ENCODE data around the gene NCKAP5. TPM values are rescaled to one million over a fixed set of nuclear protein-coding genes. Genes with fewer than 3 reads are reported as not detected.

Gene NCKAP5
- total RNA-seq, 1 experiment from 2014 or later: 3.2 TPM

- POLR2A ChIA-PET (ENCODE audit: unreplicated experiment): no interaction called here
- Histone ChIP-seq H3F3A (ENCODE audit: low read length, unreplicated experiment) (no peaks in the 10 kb centered on the region), H3K4me2 (ENCODE audit: low read length) (no peak overlapping the region), H3K9me2 (replicated peaks; ENCODE audit: low read length) (no peaks in the 10 kb centered on the region), H3K4me3 (ENCODE audit: low read length) (no peak overlapping the region), H3K4me1 (ENCODE audit: insufficient read depth, low read length) (peaks cover 13% of the 10 kb centered on the region), H3K79me2 (ENCODE audit: low read length) (no peaks in the 10 kb centered on the region), H3K27me3 (ENCODE audit: low read length) (no peaks in the 10 kb centered on the region), H2AFZ (ENCODE audit: low read length) (no peak overlapping the region), H4K20me1 (ENCODE audit: low read length) (no peaks in the 10 kb centered on the region), H3K27ac (ENCODE audit: low read length) (no peak overlapping the region), H3K9me3 (ENCODE audit: low read length) (no peaks in the 10 kb centered on the region), H3K36me3 (ENCODE audit: low read depth, low read length) (no peaks in the 10 kb centered on the region), H3K9ac (ENCODE audit: low read length) (no peak overlapping the region)
- ATAC-seq: no peak
- TF ChIP-seq CTCF (conservative IDR thresholded peaks at IDR 0.05; ENCODE audit: low read depth, low read length): no peak
- TF ChIP-seq EZH2phosphoT487 (IDR thresholded peaks at IDR 0.05; ENCODE audit: borderline replicate concordance, low read length): no peak
- no peak for DNase-seq
- intact Hi-C loops (cut with micrococcal nuclease): no loop called here
- CTCF ChIA-PET: no interaction called here
- no TSS peak for BruUV-seq (replicated peaks)
Observed at GRCh38 chr2:133456156-133456555, 112.1 kb downstream of the NCKAP5 start.

GRCh38 chr2:133453032-133453431, 115.2 kb downstream of the NCKAP5 start:
- Histone ChIP-seq H2AFZ (ENCODE audit: low read length) (no peak overlapping the region), H3K36me3 (ENCODE audit: low read depth, low read length) (no peaks in the 10 kb centered on the region), H3K9ac (ENCODE audit: low read length) (no peak overlapping the region), H3K4me1 (ENCODE audit: insufficient read depth, low read length) (peaks cover 7% of the 10 kb centered on the region; the same call in 1 of the 2 replicates), H3K27me3 (ENCODE audit: low read length) (no peaks in the 10 kb centered on the region), H3K4me2 (ENCODE audit: low read length) (no peak overlapping the region), H3K9me3 (ENCODE audit: low read length) (no peaks in the 10 kb centered on the region), H3K4me3 (ENCODE audit: low read length) (no peak overlapping the region), H3F3A (ENCODE audit: low read length, unreplicated experiment) (no peaks in the 10 kb centered on the region), H3K9me2 (replicated peaks; ENCODE audit: low read length) (no peaks in the 10 kb centered on the region), H3K27ac (ENCODE audit: low read length) (no peak overlapping the region), H4K20me1 (ENCODE audit: low read length) (no peaks in the 10 kb centered on the region), H3K79me2 (ENCODE audit: low read length) (no peaks in the 10 kb centered on the region)
- intact Hi-C loops (cut with micrococcal nuclease): no loop called here
- CTCF ChIA-PET: no interaction called here
- TF ChIP-seq EZH2phosphoT487 (IDR thresholded peaks at IDR 0.05; ENCODE audit: borderline replicate concordance, low read length) (no peak), EZH2 (IDR thresholded peaks at IDR 0.05; ENCODE audit: low read length, unreplicated experiment) (no peak), CTCF (conservative IDR thresholded peaks at IDR 0.05; ENCODE audit: low read depth, low read length) (no peak)
- ATAC-seq: no peak
- POLR2A ChIA-PET (ENCODE audit: unreplicated experiment): no interaction called here
- BruUV-seq (replicated peaks): no TSS peak
- no peak for DNase-seq

GRCh38 chr2:133452583-133452982, 115.7 kb downstream of the NCKAP5 start:
- 0 out of 2 replicates have a peak, but pooled peaks cover 3% of the 10 kb centered on the region for H3K4me1 ChIP-seq (ENCODE audit: insufficient read depth, low read length)
- H3K79me2 ChIP-seq (ENCODE audit: low read length): no peaks in the 10 kb centered on the region
- DNase-seq: no peak
- no peak for ATAC-seq
- no peak overlapping the region for H2AFZ ChIP-seq (ENCODE audit: low read length)
- no peaks in the 10 kb centered on the region for H3F3A ChIP-seq (ENCODE audit: low read length, unreplicated experiment)
- H4K20me1 ChIP-seq (ENCODE audit: low read length): no peaks in the 10 kb centered on the region
- ChIA-PET POLR2A (ENCODE audit: unreplicated experiment) (no interaction called here), CTCF (no interaction called here)
- BruUV-seq (replicated peaks): no TSS peak
- H3K27ac ChIP-seq (ENCODE audit: low read length): no peak overlapping the region
- H3K4me2 ChIP-seq (ENCODE audit: low read length): no peak overlapping the region
- H3K4me3 ChIP-seq (ENCODE audit: low read length): no peak overlapping the region
- H3K36me3 ChIP-seq (ENCODE audit: low read depth, low read length): no peaks in the 10 kb centered on the region
- TF ChIP-seq EZH2phosphoT487 (IDR thresholded peaks at IDR 0.05; ENCODE audit: borderline replicate concordance, low read length): no peak
- TF ChIP-seq EZH2 (IDR thresholded peaks at IDR 0.05; ENCODE audit: low read length, unreplicated experiment): no peak
- TF ChIP-seq CTCF (conservative IDR thresholded peaks at IDR 0.05; ENCODE audit: low read depth, low read length): no peak
- H3K27me3 ChIP-seq (ENCODE audit: low read length): no peaks in the 10 kb centered on the region
- H3K9me3 ChIP-seq (ENCODE audit: low read length): no peaks in the 10 kb centered on the region
- intact Hi-C loops (cut with micrococcal nuclease): no loop called here
- no peaks in the 10 kb centered on the region for H3K9me2 ChIP-seq (replicated peaks; ENCODE audit: low read length)
- no peak overlapping the region for H3K9ac ChIP-seq (ENCODE audit: low read length)

All from PC-3 (cell line).